Neural progenitor cell (in vitro differentiated cells): ENCODE results near the gene CCT3.

Source experiments
- CTCF ChIP-seq: fragments of 200-600 bp; sonication (generic); IDR thresholded peaks from 2 replicates; pipeline ENCODE4 v1.5.1; 2017; ENCODE audit warnings: antibody characterized with exemption, mild to moderate bottlenecking
- EZH2phosphoT487 ChIP-seq: fragments of 200-600 bp; sonication (generic); IDR thresholded peaks from 2 replicates; pipeline ENCODE4 v1.6.1; 2017; ENCODE audit warnings: antibody characterized with exemption

- TF ChIP-seq CTCF (no peak), EZH2phosphoT487 (no peak)
These were observed 34.9 kb downstream of the CCT3 start for GRCh38 chr1:156303241-156303640.
